ENCODE results near the gene ANK2.

DNA sequence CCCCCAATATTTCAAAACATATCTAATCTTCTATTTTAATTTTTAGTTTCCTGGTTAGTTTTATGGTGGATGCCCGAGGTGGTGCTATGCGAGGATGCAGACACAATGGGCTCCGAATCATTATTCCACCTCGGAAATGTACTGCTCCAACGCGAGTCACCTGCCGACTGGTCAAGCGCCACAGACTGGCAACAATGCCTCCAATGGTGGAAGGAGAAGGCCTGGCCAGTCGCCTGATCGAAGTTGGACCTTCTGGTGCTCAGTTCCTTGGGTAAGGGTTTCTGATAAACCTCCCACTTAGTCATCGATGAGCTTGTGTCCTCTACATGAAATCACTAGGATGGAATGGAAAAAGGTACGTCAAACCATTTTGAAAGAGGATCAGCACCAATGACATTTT, 280.7 kb downstream of the ANK2 start:
- TF ChIP-seq, protein P1, sequence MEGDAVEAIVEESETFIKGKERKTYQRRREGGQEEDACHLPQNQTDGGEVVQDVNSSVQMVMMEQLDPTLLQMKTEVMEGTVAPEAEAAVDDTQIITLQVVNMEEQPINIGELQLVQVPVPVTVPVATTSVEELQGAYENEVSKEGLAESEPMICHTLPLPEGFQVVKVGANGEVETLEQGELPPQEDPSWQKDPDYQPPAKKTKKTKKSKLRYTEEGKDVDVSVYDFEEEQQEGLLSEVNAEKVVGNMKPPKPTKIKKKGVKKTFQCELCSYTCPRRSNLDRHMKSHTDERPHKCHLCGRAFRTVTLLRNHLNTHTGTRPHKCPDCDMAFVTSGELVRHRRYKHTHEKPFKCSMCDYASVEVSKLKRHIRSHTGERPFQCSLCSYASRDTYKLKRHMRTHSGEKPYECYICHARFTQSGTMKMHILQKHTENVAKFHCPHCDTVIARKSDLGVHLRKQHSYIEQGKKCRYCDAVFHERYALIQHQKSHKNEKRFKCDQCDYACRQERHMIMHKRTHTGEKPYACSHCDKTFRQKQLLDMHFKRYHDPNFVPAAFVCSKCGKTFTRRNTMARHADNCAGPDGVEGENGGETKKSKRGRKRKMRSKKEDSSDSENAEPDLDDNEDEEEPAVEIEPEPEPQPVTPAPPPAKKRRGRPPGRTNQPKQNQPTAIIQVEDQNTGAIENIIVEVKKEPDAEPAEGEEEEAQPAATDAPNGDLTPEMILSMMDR (conservative IDR thresholded peaks at IDR 0.05; ENCODE audit: low read depth in 2 of 2): no peak
- TF ChIP-seq, protein P2, sequence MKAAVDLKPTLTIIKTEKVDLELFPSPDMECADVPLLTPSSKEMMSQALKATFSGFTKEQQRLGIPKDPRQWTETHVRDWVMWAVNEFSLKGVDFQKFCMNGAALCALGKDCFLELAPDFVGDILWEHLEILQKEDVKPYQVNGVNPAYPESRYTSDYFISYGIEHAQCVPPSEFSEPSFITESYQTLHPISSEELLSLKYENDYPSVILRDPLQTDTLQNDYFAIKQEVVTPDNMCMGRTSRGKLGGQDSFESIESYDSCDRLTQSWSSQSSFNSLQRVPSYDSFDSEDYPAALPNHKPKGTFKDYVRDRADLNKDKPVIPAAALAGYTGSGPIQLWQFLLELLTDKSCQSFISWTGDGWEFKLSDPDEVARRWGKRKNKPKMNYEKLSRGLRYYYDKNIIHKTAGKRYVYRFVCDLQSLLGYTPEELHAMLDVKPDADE (IDR thresholded peaks at IDR 0.05): no peak
- TF ChIP-seq EZH2 (IDR thresholded peaks at IDR 0.05; ENCODE audit: low read depth, unreplicated experiment) (no peak), CREB1 (CRISPR knock-in tag; IDR thresholded peaks at IDR 0.05; ENCODE audit: low read depth) (no peak), POLR2AphosphoS5 (IDR thresholded peaks at IDR 0.05; ENCODE audit: low read depth) (no peak), EZH2phosphoT487 (IDR thresholded peaks at IDR 0.05; ENCODE audit: unreplicated experiment) (no peak), STAT1 (IDR thresholded peaks at IDR 0.05; ENCODE audit: unreplicated experiment) (no peak)
- TF ChIP-seq, protein P3, sequence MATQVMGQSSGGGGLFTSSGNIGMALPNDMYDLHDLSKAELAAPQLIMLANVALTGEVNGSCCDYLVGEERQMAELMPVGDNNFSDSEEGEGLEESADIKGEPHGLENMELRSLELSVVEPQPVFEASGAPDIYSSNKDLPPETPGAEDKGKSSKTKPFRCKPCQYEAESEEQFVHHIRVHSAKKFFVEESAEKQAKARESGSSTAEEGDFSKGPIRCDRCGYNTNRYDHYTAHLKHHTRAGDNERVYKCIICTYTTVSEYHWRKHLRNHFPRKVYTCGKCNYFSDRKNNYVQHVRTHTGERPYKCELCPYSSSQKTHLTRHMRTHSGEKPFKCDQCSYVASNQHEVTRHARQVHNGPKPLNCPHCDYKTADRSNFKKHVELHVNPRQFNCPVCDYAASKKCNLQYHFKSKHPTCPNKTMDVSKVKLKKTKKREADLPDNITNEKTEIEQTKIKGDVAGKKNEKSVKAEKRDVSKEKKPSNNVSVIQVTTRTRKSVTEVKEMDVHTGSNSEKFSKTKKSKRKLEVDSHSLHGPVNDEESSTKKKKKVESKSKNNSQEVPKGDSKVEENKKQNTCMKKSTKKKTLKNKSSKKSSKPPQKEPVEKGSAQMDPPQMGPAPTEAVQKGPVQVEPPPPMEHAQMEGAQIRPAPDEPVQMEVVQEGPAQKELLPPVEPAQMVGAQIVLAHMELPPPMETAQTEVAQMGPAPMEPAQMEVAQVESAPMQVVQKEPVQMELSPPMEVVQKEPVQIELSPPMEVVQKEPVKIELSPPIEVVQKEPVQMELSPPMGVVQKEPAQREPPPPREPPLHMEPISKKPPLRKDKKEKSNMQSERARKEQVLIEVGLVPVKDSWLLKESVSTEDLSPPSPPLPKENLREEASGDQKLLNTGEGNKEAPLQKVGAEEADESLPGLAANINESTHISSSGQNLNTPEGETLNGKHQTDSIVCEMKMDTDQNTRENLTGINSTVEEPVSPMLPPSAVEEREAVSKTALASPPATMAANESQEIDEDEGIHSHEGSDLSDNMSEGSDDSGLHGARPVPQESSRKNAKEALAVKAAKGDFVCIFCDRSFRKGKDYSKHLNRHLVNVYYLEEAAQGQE (IDR thresholded peaks at IDR 0.05; ENCODE audit: unreplicated experiment): no peak
